ENCODE results near the gene COL26A1. TPM values are rescaled to one million over a fixed set of nuclear protein-coding genes. Genes with fewer than 3 reads are reported as not detected.

The COL26A1 gene
- total and polyA plus RNA-seq, 2 donors = 0.41 to 3.0 TPM

DNA sequence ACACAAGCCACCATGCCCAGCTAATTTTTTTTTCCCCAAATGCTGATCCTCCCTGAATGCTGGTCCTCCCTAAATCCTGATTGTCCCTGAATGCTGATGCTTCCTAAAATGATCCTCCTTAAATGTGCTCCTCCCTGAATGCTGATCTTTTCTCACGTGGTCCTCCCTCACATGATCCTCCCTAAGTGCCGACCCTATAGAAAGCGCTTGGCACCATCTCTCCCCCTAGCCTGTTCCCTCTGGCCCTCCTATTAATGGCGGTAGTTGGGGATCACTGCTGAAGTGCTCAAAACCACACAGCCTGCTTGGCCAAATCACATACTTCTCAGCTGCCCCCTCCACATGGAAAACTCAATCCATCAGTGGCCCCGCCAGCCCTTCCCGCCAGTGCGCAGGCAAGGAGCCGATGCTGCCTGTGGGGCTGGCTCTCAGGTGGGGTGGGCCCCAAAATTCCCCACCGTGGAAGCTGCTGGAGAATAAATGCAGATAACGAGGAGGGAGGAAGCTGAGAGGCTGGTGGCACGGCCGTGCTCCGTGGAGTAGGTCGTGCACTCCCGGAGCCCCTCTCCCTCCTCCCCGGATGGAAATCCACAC, 42.9 kb downstream of the COL26A1 start:
- WGBS = 93% methylated on average over 16 of the region's 16 CpGs
- H3K27ac ChIP-seq (ENCODE audit: low read depth in 1 of 2, low read length in 1 of 2) = no peak overlapping the region
- no peak overlapping the region for H3K4me3 ChIP-seq (ENCODE audit: low read length in 2 of 2)
- H3K27me3 ChIP-seq (ENCODE audit: control insufficient read depth in 2 of 2, insufficient read depth in 1 of 2, low read length in 1 of 2) = peaks cover 0 to 28% of the 10 kb centered on the region in 2 donors
- no peak for DNase-seq (ENCODE audit: low read depth in 6 of 9, low spot score in 9 of 9)
- no peaks in the 10 kb centered on the region for H3K36me3 ChIP-seq (ENCODE audit: control insufficient read depth in 2 of 2, insufficient read depth in 2 of 2, low read length in 1 of 2)
- H3K9me3 ChIP-seq (ENCODE audit: control insufficient read depth in 2 of 2, insufficient read depth in 1 of 2, low read length in 1 of 2) = peaks cover 2 to 16% of the 10 kb centered on the region in 2 donors
- no peaks in the 10 kb centered on the region for H3K4me1 ChIP-seq (ENCODE audit: control insufficient read depth in 2 of 2, insufficient read depth in 2 of 2, low read length in 2 of 2)

DNA sequence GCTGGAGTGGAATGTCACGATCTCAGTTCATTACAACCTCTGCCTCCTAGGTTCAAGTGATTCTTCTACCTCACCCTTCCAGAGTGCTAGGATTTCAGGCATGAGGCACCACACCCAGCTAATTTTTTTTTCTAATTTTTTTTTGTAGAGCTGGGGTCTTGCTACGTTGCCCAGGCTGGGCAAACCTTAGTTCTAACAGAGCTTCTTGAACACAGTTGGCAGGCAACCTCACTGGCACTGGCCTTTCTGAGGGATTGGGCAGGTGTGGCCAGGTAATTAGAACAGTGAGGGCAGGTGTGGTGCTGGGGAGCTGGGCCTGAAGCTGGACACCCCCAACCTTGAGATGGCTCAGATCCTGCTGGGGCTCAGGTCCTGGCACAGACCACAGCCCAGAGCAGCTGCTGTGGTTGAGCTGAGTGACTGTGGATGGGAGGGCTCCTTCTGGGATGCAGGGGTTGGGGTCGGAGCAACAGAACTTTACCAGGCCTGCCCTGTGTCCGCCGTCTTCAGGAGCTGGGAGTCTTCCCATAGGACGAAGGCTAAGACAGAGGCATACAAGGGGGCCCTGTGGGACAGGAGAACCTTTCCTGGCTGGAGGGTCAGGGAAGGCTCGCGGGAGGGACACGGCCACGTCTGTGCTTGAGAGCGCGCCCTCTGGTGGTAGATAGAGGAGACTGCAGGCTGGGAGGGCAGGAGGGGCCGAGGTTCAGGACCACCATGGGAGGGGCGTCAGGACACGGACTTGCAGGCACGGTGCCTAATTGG, 48.2 kb downstream of the COL26A1 start:
- H3K4me1 ChIP-seq (ENCODE audit: control insufficient read depth in 2 of 2, insufficient read depth in 2 of 2, low read length in 2 of 2) = peaks cover 0 to 2% of the 10 kb centered on the region in 2 donors
- peak in 4 of 9 donors; percentile 15 to 30 (median 25) for DNase-seq (ENCODE audit: low read depth in 6 of 9, low spot score in 9 of 9)
- H3K9me3 ChIP-seq (ENCODE audit: control insufficient read depth in 2 of 2, insufficient read depth in 1 of 2, low read length in 1 of 2) = peaks cover 2 to 26% of the 10 kb centered on the region in 2 donors
- no peak overlapping the region for H3K27ac ChIP-seq (ENCODE audit: low read depth in 1 of 2, low read length in 1 of 2)
- WGBS = 25% methylated on average over 16 of the region's 16 CpGs
- H3K36me3 ChIP-seq (ENCODE audit: control insufficient read depth in 2 of 2, insufficient read depth in 2 of 2, low read length in 1 of 2) = no peaks in the 10 kb centered on the region
- no peak overlapping the region for H3K4me3 ChIP-seq (ENCODE audit: low read length in 2 of 2)
- peaks cover 0 to 5% of the 10 kb centered on the region in 2 donors for H3K27me3 ChIP-seq (ENCODE audit: control insufficient read depth in 2 of 2, insufficient read depth in 1 of 2, low read length in 1 of 2)

DNA sequence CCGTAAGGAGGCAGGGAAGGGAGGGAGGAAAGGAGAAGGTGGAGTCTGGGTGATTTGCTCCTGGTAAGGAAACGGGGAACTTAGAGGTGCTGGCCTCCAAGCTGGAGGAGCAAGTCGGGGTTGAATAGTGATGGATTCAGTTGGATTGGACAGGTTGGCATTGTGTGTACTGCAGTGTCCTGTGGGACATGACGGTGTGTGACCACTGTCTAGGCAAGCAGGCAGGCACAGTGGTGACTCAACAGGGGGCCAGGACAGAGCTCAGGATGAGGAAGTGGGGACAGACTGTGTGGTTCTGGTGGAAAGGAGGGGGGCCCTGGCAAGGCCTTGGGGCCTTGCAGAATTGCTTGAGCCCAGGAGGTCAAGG, 48.8 kb downstream of the COL26A1 start:
- H3K4me3 ChIP-seq (ENCODE audit: low read length in 2 of 2) = no peak overlapping the region

DNA sequence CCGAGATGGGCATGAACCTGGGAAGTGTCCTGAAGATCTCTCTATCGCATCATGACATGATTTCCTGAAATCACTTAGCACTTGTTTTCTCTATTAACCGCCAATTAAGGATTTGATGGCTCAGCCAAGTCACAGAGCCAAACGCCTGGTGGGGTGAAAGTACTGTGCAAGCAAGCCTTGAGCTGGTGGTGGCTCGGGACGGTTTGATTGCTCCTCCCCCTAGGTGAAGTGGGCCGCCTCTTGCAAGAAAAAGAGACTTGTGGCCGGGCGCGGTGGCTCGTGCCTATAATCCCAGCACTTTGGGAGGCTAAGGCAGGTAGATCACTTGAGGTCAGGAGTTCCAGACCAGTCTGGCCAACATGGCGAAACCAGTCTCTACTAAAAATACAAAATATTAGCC, 50.3 kb downstream of the COL26A1 start:
- Histone ChIP-seq H3K4me1 (ENCODE audit: control insufficient read depth in 2 of 2, insufficient read depth in 2 of 2, low read length in 2 of 2) (peaks cover 0 to 2% of the 10 kb centered on the region in 2 donors), H3K27ac (ENCODE audit: low read depth in 1 of 2, low read length in 1 of 2) (no peak overlapping the region), H3K36me3 (ENCODE audit: control insufficient read depth in 2 of 2, insufficient read depth in 2 of 2, low read length in 1 of 2) (no peaks in the 10 kb centered on the region), H3K9me3 (ENCODE audit: control insufficient read depth in 2 of 2, insufficient read depth in 1 of 2, low read length in 1 of 2) (peaks cover 2 to 25% of the 10 kb centered on the region in 2 donors), H3K4me3 (ENCODE audit: low read length in 2 of 2) (no peak overlapping the region), H3K27me3 (ENCODE audit: control insufficient read depth in 2 of 2, insufficient read depth in 1 of 2, low read length in 1 of 2) (peaks cover 0 to 5% of the 10 kb centered on the region in 2 donors)
- WGBS = 98% methylated on average over 12 of the region's 12 CpGs
- no peak for DNase-seq (ENCODE audit: low read depth in 6 of 9, low spot score in 9 of 9)

More for the DNA sequence above, 48.8 kb downstream of the COL26A1 start:
- Histone ChIP-seq H3K27ac (ENCODE audit: low read depth in 1 of 2, low read length in 1 of 2) (no peak overlapping the region), H3K27me3 (ENCODE audit: control insufficient read depth in 2 of 2, insufficient read depth in 1 of 2, low read length in 1 of 2) (peaks cover 0 to 5% of the 10 kb centered on the region in 2 donors), H3K9me3 (ENCODE audit: control insufficient read depth in 2 of 2, insufficient read depth in 1 of 2, low read length in 1 of 2) (peaks cover 2 to 26% of the 10 kb centered on the region in 2 donors), H3K4me1 (ENCODE audit: control insufficient read depth in 2 of 2, insufficient read depth in 2 of 2, low read length in 2 of 2) (peaks cover 0 to 2% of the 10 kb centered on the region in 2 donors), H3K36me3 (ENCODE audit: control insufficient read depth in 2 of 2, insufficient read depth in 2 of 2, low read length in 1 of 2) (no peaks in the 10 kb centered on the region)
- WGBS = 14% methylated on average over 4 of the region's 4 CpGs
- DNase-seq (ENCODE audit: low read depth in 6 of 9, low spot score in 9 of 9) = no peak

DNA sequence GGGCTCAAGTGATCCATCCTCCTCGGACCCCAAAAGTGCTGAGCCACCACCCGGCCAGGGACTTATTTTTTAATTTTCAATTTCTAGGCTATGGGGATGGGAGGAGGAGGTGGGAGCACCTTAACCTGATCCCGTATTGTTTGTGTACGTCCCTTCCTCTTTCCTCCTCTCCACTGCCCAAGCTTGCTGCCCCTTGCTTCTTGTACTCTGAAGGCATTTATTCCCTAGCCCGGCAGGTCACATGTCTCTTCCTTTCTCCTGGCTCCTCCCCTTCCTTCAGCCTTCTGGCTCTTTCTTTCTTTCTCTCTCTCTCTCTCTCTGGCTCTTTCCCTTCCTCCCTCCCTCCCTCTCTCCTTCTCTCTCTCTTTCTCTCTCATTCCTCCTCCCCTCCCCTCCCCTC, 56.0 kb downstream of the COL26A1 start:
- no peaks in the 10 kb centered on the region for H3K36me3 ChIP-seq (ENCODE audit: control insufficient read depth in 2 of 2, insufficient read depth in 2 of 2, low read length in 1 of 2)
- no peak for DNase-seq (ENCODE audit: low read depth in 6 of 9, low spot score in 9 of 9)
- no peaks in the 10 kb centered on the region for H3K9me3 ChIP-seq (ENCODE audit: control insufficient read depth in 2 of 2, insufficient read depth in 1 of 2, low read length in 1 of 2)
- H3K27ac ChIP-seq (ENCODE audit: low read depth in 1 of 2, low read length in 1 of 2) = no peak overlapping the region
- H3K4me3 ChIP-seq (ENCODE audit: low read length in 2 of 2) = no peak overlapping the region
- H3K27me3 ChIP-seq (ENCODE audit: control insufficient read depth in 2 of 2, insufficient read depth in 1 of 2, low read length in 1 of 2) = no peaks in the 10 kb centered on the region
- 61% methylated on average over 5 of the region's 5 CpGs for WGBS
- no peaks in the 10 kb centered on the region for H3K4me1 ChIP-seq (ENCODE audit: control insufficient read depth in 2 of 2, insufficient read depth in 2 of 2, low read length in 2 of 2)

DNA sequence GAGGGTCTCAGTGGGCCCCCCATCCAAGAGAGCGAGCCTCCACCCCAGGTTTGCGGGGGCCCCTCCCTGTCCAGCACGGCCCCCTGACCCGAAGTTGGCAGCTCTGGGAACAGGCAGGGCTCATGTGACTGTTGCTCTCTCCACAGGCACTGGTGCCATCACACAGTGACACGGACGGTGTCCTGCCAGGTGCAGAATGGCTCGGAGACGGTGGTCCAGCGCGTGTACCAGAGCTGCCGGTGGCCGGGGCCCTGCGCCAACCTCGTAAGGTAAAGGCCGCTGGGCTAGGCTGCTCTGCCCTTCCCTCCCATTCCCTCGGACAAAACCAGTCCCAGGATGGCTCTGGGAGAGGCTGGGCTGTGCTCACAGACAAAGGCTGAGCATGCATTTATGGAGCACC, 57.2 kb downstream of the COL26A1 start:
- Histone ChIP-seq H3K36me3 (ENCODE audit: control insufficient read depth in 2 of 2, insufficient read depth in 2 of 2, low read length in 1 of 2) (no peaks in the 10 kb centered on the region), H3K9me3 (ENCODE audit: control insufficient read depth in 2 of 2, insufficient read depth in 1 of 2, low read length in 1 of 2) (no peaks in the 10 kb centered on the region), H3K27me3 (ENCODE audit: control insufficient read depth in 2 of 2, insufficient read depth in 1 of 2, low read length in 1 of 2) (no peaks in the 10 kb centered on the region), H3K27ac (ENCODE audit: low read depth in 1 of 2, low read length in 1 of 2) (no peak overlapping the region), H3K4me3 (ENCODE audit: low read length in 2 of 2) (no peak overlapping the region), H3K4me1 (ENCODE audit: control insufficient read depth in 2 of 2, insufficient read depth in 2 of 2, low read length in 2 of 2) (no peaks in the 10 kb centered on the region)
- DNase-seq (ENCODE audit: low read depth in 6 of 9, low spot score in 9 of 9) = no peak
- 97% methylated on average over 16 of the region's 16 CpGs for WGBS

DNA sequence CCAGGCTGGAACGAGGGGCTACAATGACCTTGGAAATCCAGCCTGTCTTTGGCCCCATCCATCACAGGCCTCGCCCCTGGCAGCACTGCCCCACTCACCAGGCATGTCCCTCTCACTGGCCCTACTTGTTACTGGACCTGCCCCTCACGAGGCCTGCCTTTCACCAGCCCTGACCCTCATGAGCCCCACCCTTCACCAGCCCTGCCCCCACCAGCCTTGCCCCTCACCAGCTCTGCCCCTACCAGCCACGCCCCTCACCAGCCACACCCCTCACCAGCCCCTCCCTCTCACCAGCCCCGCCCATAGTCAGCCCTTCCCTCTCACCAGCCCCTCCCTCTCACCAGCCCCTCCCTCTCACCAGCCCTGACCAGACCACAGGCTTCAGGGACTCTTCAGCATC, 57.8 kb downstream of the COL26A1 start:
- no peaks in the 10 kb centered on the region for H3K36me3 ChIP-seq (ENCODE audit: control insufficient read depth in 2 of 2, insufficient read depth in 2 of 2, low read length in 1 of 2)
- H3K4me3 ChIP-seq (ENCODE audit: low read length in 2 of 2) = no peak overlapping the region
- no peaks in the 10 kb centered on the region for H3K4me1 ChIP-seq (ENCODE audit: control insufficient read depth in 2 of 2, insufficient read depth in 2 of 2, low read length in 2 of 2)
- no peaks in the 10 kb centered on the region for H3K9me3 ChIP-seq (ENCODE audit: control insufficient read depth in 2 of 2, insufficient read depth in 1 of 2, low read length in 1 of 2)
- 89% methylated on average over 5 of the region's 5 CpGs for whole genome bisulfite sequencing
- no peak for DNase-seq (ENCODE audit: low read depth in 6 of 9, low spot score in 9 of 9)
- H3K27ac ChIP-seq (ENCODE audit: low read depth in 1 of 2, low read length in 1 of 2) = no peak overlapping the region
- no peaks in the 10 kb centered on the region for H3K27me3 ChIP-seq (ENCODE audit: control insufficient read depth in 2 of 2, insufficient read depth in 1 of 2, low read length in 1 of 2)

DNA sequence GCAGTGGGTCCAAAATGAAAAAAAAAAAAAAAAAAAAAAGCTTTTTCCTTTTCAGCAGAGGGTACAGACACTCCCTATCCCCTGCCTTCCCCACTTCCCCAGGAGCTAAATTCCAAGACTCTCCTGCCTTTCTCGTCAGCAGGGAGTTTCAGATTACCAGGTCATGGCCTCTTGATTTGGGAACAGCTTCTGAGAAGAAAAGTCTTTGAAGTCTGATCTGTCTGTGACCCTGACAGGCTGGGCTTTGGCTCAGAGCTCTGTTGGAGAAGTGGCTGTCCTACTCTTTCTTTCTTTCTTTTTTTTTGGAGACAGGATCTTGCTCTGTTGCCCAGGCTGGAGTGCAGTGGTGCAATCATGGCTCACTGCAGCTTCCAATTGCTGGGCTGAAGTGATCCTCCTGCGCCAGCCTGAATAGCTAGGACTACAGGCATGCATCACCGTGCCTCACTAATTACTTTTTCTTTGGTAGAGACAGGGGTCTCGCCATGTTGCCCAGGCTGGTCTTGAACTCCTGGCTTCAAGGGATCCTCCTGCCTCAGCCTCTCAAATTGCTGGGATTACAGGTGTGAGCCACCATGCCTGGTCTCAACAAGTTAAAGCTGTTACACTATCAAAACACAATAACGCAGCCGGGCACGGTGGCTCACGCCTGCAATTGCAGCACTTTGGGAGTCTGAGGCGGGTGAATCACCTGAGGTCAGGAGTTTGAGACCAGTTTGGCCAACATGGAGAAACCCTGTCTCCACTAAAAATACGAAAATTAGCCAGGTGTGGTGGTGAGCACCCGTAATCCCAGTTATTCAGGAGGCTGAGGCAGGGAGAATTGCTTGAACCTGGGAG, 59.9 kb downstream of the COL26A1 start:
- H3K36me3 ChIP-seq (ENCODE audit: control insufficient read depth in 2 of 2, insufficient read depth in 2 of 2, low read length in 1 of 2) = no peaks in the 10 kb centered on the region

More for the DNA sequence above, 59.9 kb downstream of the COL26A1 start:
- WGBS = 95% methylated on average over 11 of the region's 11 CpGs
- no peak for DNase-seq (ENCODE audit: low read depth in 6 of 9, low spot score in 9 of 9)
- H3K4me1 ChIP-seq (ENCODE audit: control insufficient read depth in 2 of 2, insufficient read depth in 2 of 2, low read length in 2 of 2) = no peaks in the 10 kb centered on the region
- no peaks in the 10 kb centered on the region for H3K9me3 ChIP-seq (ENCODE audit: control insufficient read depth in 2 of 2, insufficient read depth in 1 of 2, low read length in 1 of 2)
- no peaks in the 10 kb centered on the region for H3K27me3 ChIP-seq (ENCODE audit: control insufficient read depth in 2 of 2, insufficient read depth in 1 of 2, low read length in 1 of 2)
- H3K27ac ChIP-seq (ENCODE audit: low read depth in 1 of 2, low read length in 1 of 2) = no peak overlapping the region
- H3K4me3 ChIP-seq (ENCODE audit: low read length in 2 of 2) = no peak overlapping the region

Data from thymus (tissue), 11 donors.